IMR-90 (cell line): ENCODE results near the gene GALNT9. TPM values are rescaled to one million over a fixed set of nuclear protein-coding genes. Genes with fewer than 3 reads are reported as not detected.

Source experiments
- ATAC-seq: fragments of 200-7000 bp; cut with Tn5 transposase; 2 replicates; pipeline ENCODE4 v1.9.1; 2020; ENCODE audit warnings: low read depth, mild to moderate bottlenecking, moderate library complexity
- BruUV-seq: library from RNA; stranded (reverse); fragments of 400-500 nt; replicated peaks from 2 replicates; lab custom pipeline; 2021; lab: Mats Ljungman, UMichigan
- CTCF ChIA-PET: fragments of 300-600 bp; formaldehyde crosslinking; extraction: SDS; loops from one replicate; lab custom pipeline; 2021; ENCODE audit warnings: antibody characterized with exemption; lab: Yijun Ruan, JAX
- POLR2A ChIA-PET: fragments of 300-600 bp; sonication (Branson Sonifier 250); formaldehyde crosslinking; loops from one replicate; lab custom pipeline; 2022; ENCODE audit warnings: antibody characterized with exemption; ENCODE audit not compliant: unreplicated experiment; lab: Charles Lee
- DNase-seq: peaks from one replicate; pipeline ENCODE4 v3.0.0; 2013
- H2AFZ ChIP-seq: replicated peaks from 2 replicates; pipeline ENCODE3; 2013; ENCODE audit warnings: low read length, mild to moderate bottlenecking; ENCODE audit not compliant: poor library complexity
- H2AK5ac ChIP-seq: 2 replicates; pipeline ENCODE4 v1.6.1; 2013; ENCODE audit warnings: low read depth, low read length, inconsistent platforms
- H2AK9ac ChIP-seq: replicated peaks from 2 replicates; pipeline ENCODE3; 2013; ENCODE audit warnings: mild to moderate bottlenecking, low read depth, low read length, moderate library complexity; ENCODE audit not compliant: poor library complexity
- H2BK120ac ChIP-seq: 2 replicates; pipeline ENCODE4 v1.6.1; 2013; ENCODE audit warnings: low read depth, low read length, inconsistent platforms
- H2BK15ac ChIP-seq: 3 replicates; pipeline ENCODE4 v1.6.1; 2013; ENCODE audit warnings: low read depth, low read length, inconsistent platforms
- H2BK20ac ChIP-seq: 2 replicates; pipeline ENCODE4 v1.6.1; 2013; ENCODE audit warnings: low read depth, mild to moderate bottlenecking, inconsistent platforms, low read length, moderate library complexity
- H2BK5ac ChIP-seq: 2 replicates; pipeline ENCODE4 v1.6.1; 2013; ENCODE audit warnings: mild to moderate bottlenecking, low read depth, low read length, inconsistent platforms; ENCODE audit not compliant: poor library complexity, severe bottlenecking
- H3K14ac ChIP-seq: replicated peaks from 2 replicates; pipeline ENCODE4 v1.6.1; 2013; ENCODE audit warnings: low read depth, low read length, inconsistent platforms
- H3K18ac ChIP-seq: 2 replicates; pipeline ENCODE4 v1.6.1; 2013; ENCODE audit warnings: low read depth, low read length, control low read depth
- H3K23ac ChIP-seq: 2 replicates; pipeline ENCODE4 v1.6.1; 2013; ENCODE audit warnings: low read depth, low read length, inconsistent platforms
- H3K27ac ChIP-seq: 2 replicates; pipeline ENCODE4 v1.5.1; 2013; ENCODE audit warnings: mild to moderate bottlenecking, control low read depth, low read length; ENCODE audit not compliant: insufficient read depth
- H3K27me3 ChIP-seq: 2 replicates; pipeline ENCODE4 v1.6.1; 2013; ENCODE audit warnings: low read length; ENCODE audit not compliant: control insufficient read depth, insufficient read depth
- H3K36me3 ChIP-seq: 2 replicates; pipeline ENCODE4 v1.6.1; 2013; ENCODE audit warnings: low read length, mixed read lengths; ENCODE audit not compliant: control insufficient read depth, insufficient read depth
- H3K4ac ChIP-seq: 2 replicates; pipeline ENCODE4 v1.6.1; 2013; ENCODE audit warnings: low read depth, low read length, inconsistent platforms
- H3K4me1 ChIP-seq: 2 replicates; pipeline ENCODE4 v1.6.1; 2013; ENCODE audit warnings: low read length, mixed read lengths; ENCODE audit not compliant: control insufficient read depth, insufficient read depth
- H3K4me2 ChIP-seq: 2 replicates; pipeline ENCODE4 v1.6.1; 2013; ENCODE audit warnings: low read depth, mild to moderate bottlenecking, control low read depth, low read length, moderate library complexity
- H3K4me3 ChIP-seq: 2 replicates; pipeline ENCODE4 v1.5.1; 2013; ENCODE audit warnings: low read depth, mild to moderate bottlenecking, control low read depth, low read length, moderate library complexity; ENCODE audit not compliant: insufficient read depth
- H3K56ac ChIP-seq: 2 replicates; pipeline ENCODE4 v1.6.1; 2013; ENCODE audit warnings: low read length, inconsistent platforms; ENCODE audit not compliant: insufficient read depth; ENCODE audit errors: extremely low read depth
- H3K79me1 ChIP-seq, 2 experiments: 2 replicates each; pipeline ENCODE4 v1.6.1; 2013; ENCODE audit warnings: low read length in 2 of 2, inconsistent platforms in 1 of 2, low read depth in 1 of 2
- H3K9ac ChIP-seq: 2 replicates; pipeline ENCODE4 v1.6.1; 2013; ENCODE audit warnings: low read depth, low read length, control low read depth
- H3K9me1 ChIP-seq: 2 replicates; pipeline ENCODE4 v1.6.1; 2013; ENCODE audit warnings: low read length, inconsistent platforms; ENCODE audit not compliant: insufficient read depth
- H3K9me3 ChIP-seq: 2 replicates; pipeline ENCODE4 v1.6.1; 2013; ENCODE audit warnings: low read length; ENCODE audit not compliant: control insufficient read depth, insufficient read depth
- H4K20me1 ChIP-seq: 2 replicates; pipeline ENCODE4 v1.6.1; 2013; ENCODE audit warnings: low read length, inconsistent platforms; ENCODE audit not compliant: insufficient read depth
- H4K5ac ChIP-seq: 2 replicates; pipeline ENCODE4 v1.6.1; 2013; ENCODE audit warnings: mild to moderate bottlenecking, low read depth, low read length, control low read depth
- H4K8ac ChIP-seq, 2 experiments: 2 replicates each; pipeline ENCODE4 v1.6.1; 2013; ENCODE audit warnings: low read depth in 2 of 2, low read length in 2 of 2, control low read depth in 1 of 2, inconsistent platforms in 1 of 2
- H4K91ac ChIP-seq: 2 replicates; pipeline ENCODE4 v1.6.1; 2013; ENCODE audit warnings: low read depth, low read length, inconsistent platforms; ENCODE audit not compliant: insufficient read depth
- CEBPB ChIP-seq: IDR thresholded peaks from 2 replicates; pipeline ENCODE4 v1.6.1; 2012; ENCODE audit warnings: low read depth, low read length, improper control_type of control experiment
- NFE2L2 ChIP-seq: fragments of 150-350 bp; IDR thresholded peaks from 2 replicates; pipeline ENCODE4 v1.6.1; 2016; ENCODE audit warnings: low read depth, mild to moderate bottlenecking, low read length
- WGBS, 2 experiments: methylation state at CpG; one replicate each; pipeline versions ENCODE4 v1.1.5 to v1.1.7; 2013; ENCODE audit warnings: missing lambda C conversion rate in 2 of 2; ENCODE audit not compliant: insufficient read length in 1 of 2; ENCODE audit errors: extremely low coverage in 2 of 2; 5-methylcytosine and 5-hydroxymethylcytosine counted together
- dilution Hi-C: fragments of 300-500 bp; cut with HindIII; formaldehyde crosslinking; loops from one replicate; pipeline ENCODE4 v1.14.3; 2018; ENCODE audit warnings: low sequenced_read_pairs; ENCODE audit not compliant: unreplicated experiment
- in situ Hi-C: fragments of 300-500 bp; cut with MboI; formaldehyde crosslinking; loops from 3 replicates; pipeline ENCODE4 v1.14.3; 2019; ENCODE audit warnings: low sequenced_read_pairs, inconsistent platforms, mixed read lengths
- intact Hi-C: fragments of 100-400 bp; cut with micrococcal nuclease; formaldehyde crosslinking; loops from 2 replicates; pipeline ENCODE4 v1.10.0; 2022
- polyA plus RNA-seq, 3 experiments: library from polyadenylated mRNA; depleted of rRNA; stranded (reverse); fragments of >200 nt; gene quantifications; 2 replicates each; pipeline ENCODE4 v1.2.3, GENCODE V29; 2012; ENCODE audit warnings: low replicate concordance in 1 of 3
- total RNA-seq: library from RNA; depleted of rRNA; stranded (reverse); fragments of >200 nt; gene quantifications from 2 replicates; pipeline ENCODE4 v1.2.3, GENCODE V29; 2012

The GALNT9 gene
- total and polyA plus RNA-seq, 2 of the 4 experiments (the other 2 are of a cell fraction), result under 0.01 to 0.12 TPM

- H4K8ac ChIP-seq, result no peak overlapping the region
- 73% methylated on average over 4 of the region's 33 CpGs; no CpG with 5 or more reads in 1 of the 2 experiments for WGBS, 2 experiments
- TF ChIP-seq CEBPB, result no peak
- no peak for TF ChIP-seq NFE2L2
- H3K18ac ChIP-seq, result no peak overlapping the region
- H2BK15ac ChIP-seq, result no peak overlapping the region
- no peak overlapping the region for H3K27ac ChIP-seq
- H4K91ac ChIP-seq, result no peak overlapping the region
- ChIA-PET POLR2A (no interaction called here), CTCF (no interaction called here)
- no peak for DNase-seq
- H3K4ac ChIP-seq, result no peak overlapping the region
- H3K4me2 ChIP-seq, result no peak overlapping the region
- H3K9ac ChIP-seq, result no peak overlapping the region
- H2AFZ ChIP-seq, result no peak overlapping the region
- no peaks in the 10 kb centered on the region for H3K9me1 ChIP-seq
- H3K9me3 ChIP-seq, result peaks cover 24% of the 10 kb centered on the region; the same call in 1 of the 2 replicates
- H3K23ac ChIP-seq, result no peak overlapping the region
- H3K4me1 ChIP-seq, result no peaks in the 10 kb centered on the region
- dilution Hi-C loops, result no loop called here
- no peak overlapping the region for H2AK5ac ChIP-seq
- H3K27me3 ChIP-seq, result no peaks in the 10 kb centered on the region; the same call in 1 of the 2 replicates
- no peak overlapping the region for H2AK9ac ChIP-seq
- no peak overlapping the region for H2BK5ac ChIP-seq
- intact Hi-C loops, result no loop called here
- H3K14ac ChIP-seq, result no peak overlapping the region
- no peak for ATAC-seq
- no peaks in the 10 kb centered on the region for H4K20me1 ChIP-seq
- BruUV-seq, result no TSS peak
- no peaks in the 10 kb centered on the region for H3K79me1 ChIP-seq
- no peak overlapping the region for H4K5ac ChIP-seq
- no peak overlapping the region for H2BK20ac ChIP-seq
- in situ Hi-C loops, result no loop called here
- H3K4me3 ChIP-seq, result no peak overlapping the region
- no peaks in the 10 kb centered on the region for H3K36me3 ChIP-seq
- H2BK120ac ChIP-seq, result no peak overlapping the region
- H3K56ac ChIP-seq, result no peak overlapping the region
These were observed 36.8 kb downstream of the GALNT9 start for GRCh38 chr12:132292328-132293319.
